ENCODE data around the gene ATP1B1. TPM values are rescaled to one million over a fixed set of nuclear protein-coding genes. Genes with fewer than 3 reads are reported as not detected.

The ATP1B1 gene
- total RNA-seq, 1 experiment from 2014 or later = 40.7 TPM

DNA sequence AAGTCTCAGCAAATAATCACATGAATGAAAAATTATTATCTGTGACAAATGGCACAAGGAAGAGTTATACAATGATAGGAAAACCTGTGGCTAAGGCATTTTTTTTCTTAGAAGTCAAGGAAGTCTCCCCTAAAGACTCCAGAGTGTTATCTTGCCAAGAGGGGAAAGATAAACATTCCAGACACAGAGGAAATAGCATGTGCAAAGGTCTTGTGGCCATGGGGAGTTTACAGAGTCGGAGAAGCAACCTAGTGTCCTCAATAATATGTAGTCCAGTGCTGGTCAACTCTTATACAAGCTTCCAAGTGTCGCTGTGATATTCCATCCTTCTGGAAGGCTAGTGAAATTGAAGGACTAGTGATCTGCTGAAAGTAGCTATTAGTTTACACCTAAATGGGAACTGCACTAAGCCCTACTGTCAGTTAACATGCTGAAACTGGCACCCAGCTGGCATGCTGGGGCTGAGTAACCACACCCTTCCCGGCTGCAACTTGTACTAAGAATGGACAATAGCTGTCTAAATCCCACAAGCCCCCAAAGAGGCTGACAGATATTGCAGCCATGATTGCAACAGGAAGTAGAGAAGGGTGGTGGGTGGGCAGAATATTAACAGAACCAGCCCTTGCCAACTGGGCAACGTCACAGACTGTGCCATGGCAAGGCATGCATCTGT, 11.5 kb upstream of the ATP1B1 start:
- H3K27ac Mint-ChIP-seq = no peak overlapping the region
- peaks cover 3% of the 10 kb centered on the region for H3K4me1 Mint-ChIP-seq
- CTCF ChIA-PET = no interaction called here
- DNase-seq (ENCODE audit: low spot score) (no peak), ATAC-seq (no peak)
- no peaks in the 10 kb centered on the region for H3K36me3 Mint-ChIP-seq
- no peak overlapping the region for H3K4me3 Mint-ChIP-seq
- peaks cover 9% of the 10 kb centered on the region for H3K9me3 Mint-ChIP-seq
- H3K27me3 Mint-ChIP-seq (ENCODE audit: low read depth) = no peaks in the 10 kb centered on the region
- TF ChIP-seq ZBTB21 (CRISPR knock-in tag; IDR thresholded peaks at IDR 0.05; ENCODE audit: borderline replicate concordance) = no peak
- no peak for TF ChIP-seq ZNF423 (CRISPR knock-in tag; IDR thresholded peaks at IDR 0.05)
- TF ChIP-seq ZNF121 (CRISPR knock-in tag; IDR thresholded peaks at IDR 0.05) = no peak
- TF ChIP-seq FOXJ3 (CRISPR knock-in tag; IDR thresholded peaks at IDR 0.05; ENCODE audit: borderline replicate concordance) = no peak
- TF ChIP-seq ESRRA (CRISPR knock-in tag; IDR thresholded peaks at IDR 0.05; ENCODE audit: borderline replicate concordance) = no peak
- TF ChIP-seq EMX1 (CRISPR knock-in tag; IDR thresholded peaks at IDR 0.05) = no peak
- TF ChIP-seq NR3C1 (CRISPR knock-in tag; conservative IDR thresholded peaks at IDR 0.05; ENCODE audit: low read depth) = no peak
- POLR2A ChIA-PET = no interaction called here

DNA sequence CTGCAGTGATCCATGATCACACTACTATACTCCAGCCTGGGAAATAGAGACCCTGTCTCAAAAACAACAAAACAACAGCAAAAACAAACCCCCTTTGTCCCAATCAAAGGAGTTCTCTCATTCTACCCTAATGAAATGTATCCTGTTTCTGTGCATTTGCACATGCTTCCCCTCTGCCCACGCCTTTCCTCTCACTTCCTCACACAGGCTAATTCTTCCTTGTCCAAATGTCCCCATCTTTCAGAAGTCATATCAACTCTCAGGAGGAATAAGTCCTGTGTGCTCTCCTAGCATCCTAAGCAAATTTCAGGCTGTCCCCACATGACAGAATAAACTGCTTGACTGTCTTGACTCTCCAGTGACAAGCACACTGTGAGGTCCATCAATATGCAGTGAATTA, 8.1 kb upstream of the ATP1B1 start:
- ChIA-PET POLR2A (no interaction called here), CTCF (no interaction called here)
- Mint-ChIP-seq H3K36me3 (no peaks in the 10 kb centered on the region), H3K9me3 (peaks cover 9% of the 10 kb centered on the region), H3K27ac (no peak overlapping the region), H3K4me1 (peaks cover 4% of the 10 kb centered on the region; the same call in 1 of the 2 replicates), H3K4me3 (no peak overlapping the region), H3K27me3 (ENCODE audit: low read depth) (no peaks in the 10 kb centered on the region; the same call in 1 of the 2 replicates)
- DNase-seq (ENCODE audit: low spot score) = no peak
- no peak for ATAC-seq
- TF ChIP-seq, protein P1, sequence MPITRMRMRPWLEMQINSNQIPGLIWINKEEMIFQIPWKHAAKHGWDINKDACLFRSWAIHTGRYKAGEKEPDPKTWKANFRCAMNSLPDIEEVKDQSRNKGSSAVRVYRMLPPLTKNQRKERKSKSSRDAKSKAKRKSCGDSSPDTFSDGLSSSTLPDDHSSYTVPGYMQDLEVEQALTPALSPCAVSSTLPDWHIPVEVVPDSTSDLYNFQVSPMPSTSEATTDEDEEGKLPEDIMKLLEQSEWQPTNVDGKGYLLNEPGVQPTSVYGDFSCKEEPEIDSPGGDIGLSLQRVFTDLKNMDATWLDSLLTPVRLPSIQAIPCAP (CRISPR knock-in tag; IDR thresholded peaks at IDR 0.05) = no peak
- TF ChIP-seq FOXP1 (CRISPR knock-in tag; IDR thresholded peaks at IDR 0.05; ENCODE audit: borderline replicate concordance) = no peak
- no peak for TF ChIP-seq CBFB (CRISPR knock-in tag; IDR thresholded peaks at IDR 0.05; ENCODE audit: low read depth)
- TF ChIP-seq, protein P2, sequence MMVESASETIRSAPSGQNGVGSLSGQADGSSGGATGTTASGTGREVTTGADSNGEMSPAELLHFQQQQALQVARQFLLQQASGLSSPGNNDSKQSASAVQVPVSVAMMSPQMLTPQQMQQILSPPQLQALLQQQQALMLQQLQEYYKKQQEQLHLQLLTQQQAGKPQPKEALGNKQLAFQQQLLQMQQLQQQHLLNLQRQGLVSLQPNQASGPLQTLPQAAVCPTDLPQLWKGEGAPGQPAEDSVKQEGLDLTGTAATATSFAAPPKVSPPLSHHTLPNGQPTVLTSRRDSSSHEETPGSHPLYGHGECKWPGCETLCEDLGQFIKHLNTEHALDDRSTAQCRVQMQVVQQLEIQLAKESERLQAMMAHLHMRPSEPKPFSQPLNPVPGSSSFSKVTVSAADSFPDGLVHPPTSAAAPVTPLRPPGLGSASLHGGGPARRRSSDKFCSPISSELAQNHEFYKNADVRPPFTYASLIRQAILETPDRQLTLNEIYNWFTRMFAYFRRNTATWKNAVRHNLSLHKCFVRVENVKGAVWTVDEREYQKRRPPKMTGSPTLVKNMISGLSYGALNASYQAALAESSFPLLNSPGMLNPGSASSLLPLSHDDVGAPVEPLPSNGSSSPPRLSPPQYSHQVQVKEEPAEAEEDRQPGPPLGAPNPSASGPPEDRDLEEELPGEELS (CRISPR knock-in tag; IDR thresholded peaks at IDR 0.05) = no peak

DNA sequence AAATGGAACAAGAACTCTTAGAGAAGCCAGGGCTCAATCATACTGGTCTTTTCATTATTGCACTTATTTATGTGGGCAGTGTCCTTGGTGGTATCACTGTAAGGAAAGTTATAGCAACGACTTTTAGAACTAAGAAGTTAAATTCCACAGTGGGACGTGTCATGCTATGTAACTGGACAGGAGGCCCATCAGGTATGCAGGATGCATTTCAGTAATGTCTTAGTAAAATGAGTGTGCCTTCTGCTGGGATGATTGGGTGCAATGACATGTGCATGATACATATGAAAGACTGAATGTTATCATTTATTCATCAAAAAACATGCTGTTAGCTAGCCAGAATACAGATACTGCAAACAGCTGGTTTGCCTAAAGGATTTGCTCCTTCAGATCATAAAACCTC, 6.9 kb upstream of the ATP1B1 start:
- peaks cover 5% of the 10 kb centered on the region for H3K4me1 Mint-ChIP-seq
- DNase-seq (ENCODE audit: low spot score) (no peak), ATAC-seq (no peak)
- CTCF ChIA-PET = no interaction called here
- no peaks in the 10 kb centered on the region; the same call in 1 of the 2 replicates for H3K27me3 Mint-ChIP-seq (ENCODE audit: low read depth)
- H3K4me3 Mint-ChIP-seq = no peak overlapping the region
- no peak overlapping the region for H3K27ac Mint-ChIP-seq
- POLR2A ChIA-PET = no interaction called here
- no peaks in the 10 kb centered on the region for H3K36me3 Mint-ChIP-seq
- H3K9me3 Mint-ChIP-seq = peaks cover 9% of the 10 kb centered on the region
- TF ChIP-seq, protein P3, sequence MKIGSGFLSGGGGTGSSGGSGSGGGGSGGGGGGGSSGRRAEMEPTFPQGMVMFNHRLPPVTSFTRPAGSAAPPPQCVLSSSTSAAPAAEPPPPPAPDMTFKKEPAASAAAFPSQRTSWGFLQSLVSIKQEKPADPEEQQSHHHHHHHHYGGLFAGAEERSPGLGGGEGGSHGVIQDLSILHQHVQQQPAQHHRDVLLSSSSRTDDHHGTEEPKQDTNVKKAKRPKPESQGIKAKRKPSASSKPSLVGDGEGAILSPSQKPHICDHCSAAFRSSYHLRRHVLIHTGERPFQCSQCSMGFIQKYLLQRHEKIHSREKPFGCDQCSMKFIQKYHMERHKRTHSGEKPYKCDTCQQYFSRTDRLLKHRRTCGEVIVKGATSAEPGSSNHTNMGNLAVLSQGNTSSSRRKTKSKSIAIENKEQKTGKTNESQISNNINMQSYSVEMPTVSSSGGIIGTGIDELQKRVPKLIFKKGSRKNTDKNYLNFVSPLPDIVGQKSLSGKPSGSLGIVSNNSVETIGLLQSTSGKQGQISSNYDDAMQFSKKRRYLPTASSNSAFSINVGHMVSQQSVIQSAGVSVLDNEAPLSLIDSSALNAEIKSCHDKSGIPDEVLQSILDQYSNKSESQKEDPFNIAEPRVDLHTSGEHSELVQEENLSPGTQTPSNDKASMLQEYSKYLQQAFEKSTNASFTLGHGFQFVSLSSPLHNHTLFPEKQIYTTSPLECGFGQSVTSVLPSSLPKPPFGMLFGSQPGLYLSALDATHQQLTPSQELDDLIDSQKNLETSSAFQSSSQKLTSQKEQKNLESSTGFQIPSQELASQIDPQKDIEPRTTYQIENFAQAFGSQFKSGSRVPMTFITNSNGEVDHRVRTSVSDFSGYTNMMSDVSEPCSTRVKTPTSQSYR (CRISPR knock-in tag; IDR thresholded peaks at IDR 0.05) = no peak
- TF ChIP-seq, protein P2 (CRISPR knock-in tag; IDR thresholded peaks at IDR 0.05) = no peak
- no peak for TF ChIP-seq ELF4 (CRISPR knock-in tag; IDR thresholded peaks at IDR 0.05; ENCODE audit: low read depth)
- no peak for TF ChIP-seq ETV6 (CRISPR knock-in tag; IDR thresholded peaks at IDR 0.05)
- TF ChIP-seq GABPB1 (CRISPR knock-in tag; IDR thresholded peaks at IDR 0.05) = no peak
- TF ChIP-seq, protein P4, sequence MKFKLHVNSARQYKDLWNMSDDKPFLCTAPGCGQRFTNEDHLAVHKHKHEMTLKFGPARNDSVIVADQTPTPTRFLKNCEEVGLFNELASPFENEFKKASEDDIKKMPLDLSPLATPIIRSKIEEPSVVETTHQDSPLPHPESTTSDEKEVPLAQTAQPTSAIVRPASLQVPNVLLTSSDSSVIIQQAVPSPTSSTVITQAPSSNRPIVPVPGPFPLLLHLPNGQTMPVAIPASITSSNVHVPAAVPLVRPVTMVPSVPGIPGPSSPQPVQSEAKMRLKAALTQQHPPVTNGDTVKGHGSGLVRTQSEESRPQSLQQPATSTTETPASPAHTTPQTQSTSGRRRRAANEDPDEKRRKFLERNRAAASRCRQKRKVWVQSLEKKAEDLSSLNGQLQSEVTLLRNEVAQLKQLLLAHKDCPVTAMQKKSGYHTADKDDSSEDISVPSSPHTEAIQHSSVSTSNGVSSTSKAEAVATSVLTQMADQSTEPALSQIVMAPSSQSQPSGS (CRISPR knock-in tag; IDR thresholded peaks at IDR 0.05; ENCODE audit: borderline replicate concordance, low read depth) = no peak
- TF ChIP-seq, protein P5, sequence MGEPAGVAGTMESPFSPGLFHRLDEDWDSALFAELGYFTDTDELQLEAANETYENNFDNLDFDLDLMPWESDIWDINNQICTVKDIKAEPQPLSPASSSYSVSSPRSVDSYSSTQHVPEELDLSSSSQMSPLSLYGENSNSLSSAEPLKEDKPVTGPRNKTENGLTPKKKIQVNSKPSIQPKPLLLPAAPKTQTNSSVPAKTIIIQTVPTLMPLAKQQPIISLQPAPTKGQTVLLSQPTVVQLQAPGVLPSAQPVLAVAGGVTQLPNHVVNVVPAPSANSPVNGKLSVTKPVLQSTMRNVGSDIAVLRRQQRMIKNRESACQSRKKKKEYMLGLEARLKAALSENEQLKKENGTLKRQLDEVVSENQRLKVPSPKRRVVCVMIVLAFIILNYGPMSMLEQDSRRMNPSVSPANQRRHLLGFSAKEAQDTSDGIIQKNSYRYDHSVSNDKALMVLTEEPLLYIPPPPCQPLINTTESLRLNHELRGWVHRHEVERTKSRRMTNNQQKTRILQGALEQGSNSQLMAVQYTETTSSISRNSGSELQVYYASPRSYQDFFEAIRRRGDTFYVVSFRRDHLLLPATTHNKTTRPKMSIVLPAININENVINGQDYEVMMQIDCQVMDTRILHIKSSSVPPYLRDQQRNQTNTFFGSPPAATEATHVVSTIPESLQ (CRISPR knock-in tag; IDR thresholded peaks at IDR 0.05) = no peak
- TF ChIP-seq, protein P6, sequence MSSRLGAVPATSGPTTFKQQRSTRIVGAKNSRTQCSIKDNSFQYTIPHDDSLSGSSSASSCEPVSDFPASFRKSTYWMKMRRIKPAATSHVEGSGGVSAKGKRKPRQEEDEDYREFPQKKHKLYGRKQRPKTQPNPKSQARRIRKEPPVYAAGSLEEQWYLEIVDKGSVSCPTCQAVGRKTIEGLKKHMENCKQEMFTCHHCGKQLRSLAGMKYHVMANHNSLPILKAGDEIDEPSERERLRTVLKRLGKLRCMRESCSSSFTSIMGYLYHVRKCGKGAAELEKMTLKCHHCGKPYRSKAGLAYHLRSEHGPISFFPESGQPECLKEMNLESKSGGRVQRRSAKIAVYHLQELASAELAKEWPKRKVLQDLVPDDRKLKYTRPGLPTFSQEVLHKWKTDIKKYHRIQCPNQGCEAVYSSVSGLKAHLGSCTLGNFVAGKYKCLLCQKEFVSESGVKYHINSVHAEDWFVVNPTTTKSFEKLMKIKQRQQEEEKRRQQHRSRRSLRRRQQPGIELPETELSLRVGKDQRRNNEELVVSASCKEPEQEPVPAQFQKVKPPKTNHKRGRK (CRISPR knock-in tag; IDR thresholded peaks at IDR 0.05; ENCODE audit: borderline replicate concordance) = no peak
- no peak for TF ChIP-seq ZNF121 (CRISPR knock-in tag; IDR thresholded peaks at IDR 0.05)
- no peak for TF ChIP-seq CREM (CRISPR knock-in tag; IDR thresholded peaks at IDR 0.05)

Data from WTC11 (cell line).